Tongue (tissue), 2 donors: Measurements from ENCODE around the gene DMD. TPM values are rescaled to one million over a fixed set of nuclear protein-coding genes. Genes with fewer than 3 reads are reported as not detected.
"Not testable (repeated sequence)": the region's sequence is repeated elsewhere in the genome, so short reads cannot be mapped to it uniquely, and the experiment has no call there.

ENCODE experiments used
- DNase-seq: peaks from one replicate; pipeline ENCODE4 v3.0.0-alpha.2; 2015
- total RNA-seq: library from RNA; depleted of rRNA; stranded (reverse); fragments of >200 nt; gene quantifications from one replicate; pipeline ENCODE4 v1.2.3, GENCODE V29; 2014

Gene DMD
- total RNA-seq: 304 TPM

GRCh38 chrX:33211356-33212260, at the start of gene DMD:
Gene DMD (minus strand): TSS chrX:33211549. CDS start chrX:33211312, 237 bp downstream.
- peak; percentile 90 for DNase-seq

GRCh38 chrX:33252306-33252825, 41.0 kb upstream of the DMD start:
- no peak for DNase-seq

GRCh38 chrX:33218819-33219218, 7.5 kb upstream of the DMD start:
- DNase-seq: no peak

- peak; percentile 14 for DNase-seq
These were observed 1.2 kb downstream of the DMD start for GRCh38 chrX:33210156-33210555.

GRCh38 chrX:33207056-33207455, 4.3 kb downstream of the DMD start:
- peak; percentile 24 for DNase-seq

GRCh38 chrX:33205321-33205720, 6.0 kb downstream of the DMD start:
- peak; percentile 21 for DNase-seq

- DNase-seq: peak; percentile 88
These were observed 6.5 kb downstream of the DMD start for GRCh38 chrX:33204889-33205288.

GRCh38 chrX:33198561-33199279, 12.6 kb downstream of the DMD start:
- no peak for DNase-seq

GRCh38 chrX:33195698-33196097, 15.7 kb downstream of the DMD start:
- no peak for DNase-seq

GRCh38 chrX:33194876-33195433, 16.4 kb downstream of the DMD start:
- peak; percentile 42 for DNase-seq

GRCh38 chrX:33194289-33194688, 17.1 kb downstream of the DMD start:
- DNase-seq: no peak

GRCh38 chrX:33190016-33190415, 21.3 kb downstream of the DMD start:
- no peak for DNase-seq

- DNase-seq: no peak
These were observed 22.5 kb downstream of the DMD start for GRCh38 chrX:33188881-33189280.

- no peak for DNase-seq
These were observed 23.1 kb downstream of the DMD start for GRCh38 chrX:33188286-33188685.

- DNase-seq: not testable (repeated sequence)
These were observed 26.5 kb downstream of the DMD start for GRCh38 chrX:33184803-33185202.

- DNase-seq: peak; percentile 90
These were observed 28.0 kb downstream of the DMD start for GRCh38 chrX:33183361-33183760.

GRCh38 chrX:33178690-33179089, 32.7 kb downstream of the DMD start:
- peak; percentile 8 for DNase-seq

GRCh38 chrX:33178218-33178617, 33.1 kb downstream of the DMD start:
- no peak for DNase-seq

GRCh38 chrX:33175201-33175600, 36.1 kb downstream of the DMD start:
- DNase-seq: no peak

- no peak for DNase-seq
These were observed 40.3 kb downstream of the DMD start for GRCh38 chrX:33171041-33171440.

- no peak for DNase-seq
These were observed 49.5 kb downstream of the DMD start for GRCh38 chrX:33161829-33162228.

GRCh38 chrX:33160273-33160672, 51.1 kb downstream of the DMD start:
- no peak for DNase-seq
